ENCODE results near the gene IZUMO1R.

DNA sequence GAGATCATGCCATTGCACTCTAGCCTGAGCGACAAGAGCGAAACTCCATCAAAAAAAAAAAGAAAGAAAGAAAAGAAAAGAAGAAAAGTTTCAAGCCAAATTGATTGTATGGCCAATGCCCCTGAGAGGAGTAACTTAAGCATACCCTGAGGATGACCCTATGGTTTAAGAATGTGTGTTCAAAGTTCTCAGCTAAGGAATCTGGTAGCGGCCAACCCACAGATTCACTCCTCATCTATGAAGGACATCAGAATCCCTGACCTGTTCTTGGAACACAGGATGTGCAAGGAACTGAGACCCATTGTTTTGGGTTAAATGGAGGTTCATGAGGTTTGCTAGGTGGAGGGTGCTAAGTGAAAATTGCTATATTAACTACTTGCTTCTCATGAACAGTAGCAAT is 18.1 kb downstream of the IZUMO1R start:
- TF ChIP-seq, protein P1, sequence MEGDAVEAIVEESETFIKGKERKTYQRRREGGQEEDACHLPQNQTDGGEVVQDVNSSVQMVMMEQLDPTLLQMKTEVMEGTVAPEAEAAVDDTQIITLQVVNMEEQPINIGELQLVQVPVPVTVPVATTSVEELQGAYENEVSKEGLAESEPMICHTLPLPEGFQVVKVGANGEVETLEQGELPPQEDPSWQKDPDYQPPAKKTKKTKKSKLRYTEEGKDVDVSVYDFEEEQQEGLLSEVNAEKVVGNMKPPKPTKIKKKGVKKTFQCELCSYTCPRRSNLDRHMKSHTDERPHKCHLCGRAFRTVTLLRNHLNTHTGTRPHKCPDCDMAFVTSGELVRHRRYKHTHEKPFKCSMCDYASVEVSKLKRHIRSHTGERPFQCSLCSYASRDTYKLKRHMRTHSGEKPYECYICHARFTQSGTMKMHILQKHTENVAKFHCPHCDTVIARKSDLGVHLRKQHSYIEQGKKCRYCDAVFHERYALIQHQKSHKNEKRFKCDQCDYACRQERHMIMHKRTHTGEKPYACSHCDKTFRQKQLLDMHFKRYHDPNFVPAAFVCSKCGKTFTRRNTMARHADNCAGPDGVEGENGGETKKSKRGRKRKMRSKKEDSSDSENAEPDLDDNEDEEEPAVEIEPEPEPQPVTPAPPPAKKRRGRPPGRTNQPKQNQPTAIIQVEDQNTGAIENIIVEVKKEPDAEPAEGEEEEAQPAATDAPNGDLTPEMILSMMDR (IDR thresholded peaks at IDR 0.05; ENCODE audit: low read depth, low read length), result no peak
- no peak for TF ChIP-seq MYC (IDR thresholded peaks at IDR 0.05; ENCODE audit: low read depth, low read length)
- no peak for TF ChIP-seq POLR2A (IDR thresholded peaks at IDR 0.05; ENCODE audit: extremely low read depth, insufficient read length)
- TF ChIP-seq, protein P2, sequence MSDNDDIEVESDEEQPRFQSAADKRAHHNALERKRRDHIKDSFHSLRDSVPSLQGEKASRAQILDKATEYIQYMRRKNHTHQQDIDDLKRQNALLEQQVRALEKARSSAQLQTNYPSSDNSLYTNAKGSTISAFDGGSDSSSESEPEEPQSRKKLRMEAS (IDR thresholded peaks at IDR 0.05; ENCODE audit: low read depth, low read length), result no peak
